ENCODE measurements around the gene GRIN3A.

The GRIN3A gene

GRCh38 chr9:101705135-101705661 lies 33.2 kb downstream of the GRIN3A start:
- DNase-seq = no peak

- no peak for DNase-seq
Observed at GRCh38 chr9:101702257-101702656, 36.2 kb downstream of the GRIN3A start.

- DNase-seq = no peak
Observed at GRCh38 chr9:101693546-101694336, 44.7 kb downstream of the GRIN3A start.

GRCh38 chr9:101691657-101692056 lies 46.8 kb downstream of the GRIN3A start:
- DNase-seq = no peak

GRCh38 chr9:101689039-101689438 lies 49.4 kb downstream of the GRIN3A start:
- no peak for DNase-seq

- DNase-seq = no peak
Observed at GRCh38 chr9:101684665-101685064, 53.8 kb downstream of the GRIN3A start.

GRCh38 chr9:101683236-101683635 lies 55.2 kb downstream of the GRIN3A start:
- DNase-seq = no peak

GRCh38 chr9:101677861-101678260 lies 60.6 kb downstream of the GRIN3A start:
- no peak for DNase-seq

GRCh38 chr9:101675341-101675740 lies 63.1 kb downstream of the GRIN3A start:
- DNase-seq = no peak

GRCh38 chr9:101674165-101674564 lies 64.3 kb downstream of the GRIN3A start:
- no peak for DNase-seq

GRCh38 chr9:101673642-101674041 lies 64.8 kb downstream of the GRIN3A start:
- no peak for DNase-seq

GRCh38 chr9:101671567-101671966 lies 66.9 kb downstream of the GRIN3A start:
- DNase-seq = no peak

GRCh38 chr9:101668421-101668820 lies 70.0 kb downstream of the GRIN3A start:
- DNase-seq = no peak

- no peak for DNase-seq
Observed at GRCh38 chr9:101664453-101664852, 74.0 kb downstream of the GRIN3A start.

- DNase-seq = no peak
Observed at GRCh38 chr9:101652601-101653175, 85.8 kb downstream of the GRIN3A start.

GRCh38 chr9:101650142-101650541 lies 88.3 kb downstream of the GRIN3A start:
- no peak for DNase-seq

GRCh38 chr9:101648493-101648892 lies 90.0 kb downstream of the GRIN3A start:
- no peak for DNase-seq

GRCh38 chr9:101639785-101640665 lies 98.4 kb downstream of the GRIN3A start:
- DNase-seq = no peak

- no peak for DNase-seq
Observed at GRCh38 chr9:101639311-101639710, 99.1 kb downstream of the GRIN3A start.

GRCh38 chr9:101636247-101636646 lies 102.2 kb downstream of the GRIN3A start:
- no peak for DNase-seq

GRCh38 chr9:101635473-101635872 lies 103.0 kb downstream of the GRIN3A start:
- DNase-seq = no peak

- DNase-seq = no peak
Observed at GRCh38 chr9:101634741-101635409, 103.6 kb downstream of the GRIN3A start.

GRCh38 chr9:101632611-101633010 lies 105.8 kb downstream of the GRIN3A start:
- no peak for DNase-seq

Data from activated CD8-positive, alpha-beta memory T cell treated with anti-CD3 and anti-CD28 coated beads, Interleukin-2, amount 50 U/mL, for 4 hours (primary cell).